ENCODE results near the gene ZBTB17. TPM values are rescaled to one million over a fixed set of nuclear protein-coding genes. Genes with fewer than 3 reads are reported as not detected.
"Not testable (repeated sequence)": the region's sequence is repeated elsewhere in the genome, so short reads cannot be mapped to it uniquely, and the experiment has no call there.

The ZBTB17 gene
- polyA plus RNA-seq, 1 experiment, result 43.3 TPM

DNA sequence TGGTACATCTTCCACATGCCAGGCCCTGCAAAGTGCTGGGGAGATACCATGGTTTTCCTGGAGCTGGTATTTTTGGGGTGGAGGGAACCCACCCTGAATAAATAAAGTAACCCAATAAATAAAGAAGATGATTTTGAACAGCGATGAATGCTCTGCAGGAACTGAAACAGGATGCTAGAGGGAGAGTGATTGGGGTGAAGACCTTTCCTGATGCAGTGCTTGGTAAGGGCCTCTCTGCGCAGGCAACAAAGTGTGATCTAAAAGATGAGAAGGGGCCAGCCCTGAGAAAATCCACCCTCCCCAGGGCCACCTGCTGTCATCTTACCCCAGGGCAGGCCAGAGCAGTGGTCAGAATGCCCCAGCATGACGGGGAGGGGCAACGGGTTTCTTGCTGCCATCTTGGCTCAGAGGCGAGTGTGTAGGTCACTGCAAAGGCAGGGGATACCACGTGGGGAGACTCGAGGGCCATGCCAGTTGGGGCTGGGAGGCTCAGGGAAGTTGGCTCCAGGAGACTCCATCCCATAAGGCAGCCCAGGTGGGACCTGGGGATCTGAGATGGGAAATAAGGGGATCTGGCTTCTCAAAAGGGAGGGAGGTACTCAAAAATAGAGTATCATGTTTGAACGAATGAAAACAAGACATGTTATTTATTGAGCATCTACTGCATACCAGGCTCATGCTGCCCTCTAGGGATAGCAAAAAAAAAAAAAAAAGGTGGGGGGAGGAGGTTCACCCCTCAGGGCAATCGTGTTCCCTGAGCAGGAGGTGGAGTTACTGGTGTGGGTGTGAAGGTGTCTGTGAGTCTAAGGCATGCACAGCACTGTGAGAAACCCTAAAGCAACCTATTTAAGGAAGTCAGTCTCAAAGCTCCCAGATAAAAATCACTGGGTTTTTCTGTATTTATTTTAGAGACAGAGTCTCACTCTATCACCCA, 30.9 kb upstream of the ZBTB17 start:
- POLR2A ChIA-PET, result no interaction called here
- Histone ChIP-seq H3K36me3 (ENCODE audit: control insufficient read depth, insufficient read depth, low read length) (no peaks in the 10 kb centered on the region), H3K27me3 (ENCODE audit: control insufficient read depth, insufficient read depth, low read length) (no peaks in the 10 kb centered on the region), H3K4me3 (ENCODE audit: low read depth, low read length) (no peak overlapping the region)
- no peak for DNase-seq (ENCODE audit: low read depth)
- CTCF ChIA-PET, result interaction anchor here (0.9 to 7.3 kb wide), 19 partner anchors 8 to 215 kb away, joined by 3 to 66 read pairs (median 6); partner anchors contain the start of gene FAM131C
- TF ChIP-seq, protein P1, sequence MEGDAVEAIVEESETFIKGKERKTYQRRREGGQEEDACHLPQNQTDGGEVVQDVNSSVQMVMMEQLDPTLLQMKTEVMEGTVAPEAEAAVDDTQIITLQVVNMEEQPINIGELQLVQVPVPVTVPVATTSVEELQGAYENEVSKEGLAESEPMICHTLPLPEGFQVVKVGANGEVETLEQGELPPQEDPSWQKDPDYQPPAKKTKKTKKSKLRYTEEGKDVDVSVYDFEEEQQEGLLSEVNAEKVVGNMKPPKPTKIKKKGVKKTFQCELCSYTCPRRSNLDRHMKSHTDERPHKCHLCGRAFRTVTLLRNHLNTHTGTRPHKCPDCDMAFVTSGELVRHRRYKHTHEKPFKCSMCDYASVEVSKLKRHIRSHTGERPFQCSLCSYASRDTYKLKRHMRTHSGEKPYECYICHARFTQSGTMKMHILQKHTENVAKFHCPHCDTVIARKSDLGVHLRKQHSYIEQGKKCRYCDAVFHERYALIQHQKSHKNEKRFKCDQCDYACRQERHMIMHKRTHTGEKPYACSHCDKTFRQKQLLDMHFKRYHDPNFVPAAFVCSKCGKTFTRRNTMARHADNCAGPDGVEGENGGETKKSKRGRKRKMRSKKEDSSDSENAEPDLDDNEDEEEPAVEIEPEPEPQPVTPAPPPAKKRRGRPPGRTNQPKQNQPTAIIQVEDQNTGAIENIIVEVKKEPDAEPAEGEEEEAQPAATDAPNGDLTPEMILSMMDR (IDR thresholded peaks at IDR 0.05; ENCODE audit: insufficient read depth, low read depth, low read length), result peak; percentile 35; the same call in 1 of the 2 replicates

DNA sequence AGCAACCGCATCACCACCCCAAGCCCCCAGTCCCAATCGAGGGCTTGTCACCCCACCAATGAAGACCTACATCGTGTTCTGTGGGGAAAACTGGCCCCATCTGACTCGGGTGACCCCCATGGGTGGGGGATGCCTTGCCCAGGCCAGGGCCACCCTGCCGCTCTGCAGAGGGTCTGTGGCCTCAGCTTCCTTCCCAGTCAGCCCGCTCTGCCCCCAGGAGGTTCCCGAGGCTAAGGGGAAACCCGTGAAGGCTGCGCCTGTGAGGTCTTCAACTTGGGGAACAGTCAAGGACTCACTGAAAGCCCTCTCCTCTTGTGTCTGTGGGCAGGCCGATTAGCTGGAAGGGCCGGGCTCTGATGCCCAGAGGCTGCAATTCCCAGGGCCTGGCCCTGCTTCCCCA, 30.1 kb upstream of the ZBTB17 start:
- ChIA-PET POLR2A (no interaction called here), CTCF (interaction anchor here (1.4 to 7.3 kb wide), 3 partner anchors 12 to 214 kb away, joined by 6 to 66 read pairs (median 16); no protein-coding TSS in a partner anchor)
- no peak for DNase-seq (ENCODE audit: low read depth)
- no peak overlapping the region for H3K4me3 ChIP-seq (ENCODE audit: low read depth, low read length)
- TF ChIP-seq, protein P1 (IDR thresholded peaks at IDR 0.05; ENCODE audit: insufficient read depth, low read depth, low read length), result no peak
- no peaks in the 10 kb centered on the region for H3K36me3 ChIP-seq (ENCODE audit: control insufficient read depth, insufficient read depth, low read length)
- H3K27me3 ChIP-seq (ENCODE audit: control insufficient read depth, insufficient read depth, low read length), result no peaks in the 10 kb centered on the region

DNA sequence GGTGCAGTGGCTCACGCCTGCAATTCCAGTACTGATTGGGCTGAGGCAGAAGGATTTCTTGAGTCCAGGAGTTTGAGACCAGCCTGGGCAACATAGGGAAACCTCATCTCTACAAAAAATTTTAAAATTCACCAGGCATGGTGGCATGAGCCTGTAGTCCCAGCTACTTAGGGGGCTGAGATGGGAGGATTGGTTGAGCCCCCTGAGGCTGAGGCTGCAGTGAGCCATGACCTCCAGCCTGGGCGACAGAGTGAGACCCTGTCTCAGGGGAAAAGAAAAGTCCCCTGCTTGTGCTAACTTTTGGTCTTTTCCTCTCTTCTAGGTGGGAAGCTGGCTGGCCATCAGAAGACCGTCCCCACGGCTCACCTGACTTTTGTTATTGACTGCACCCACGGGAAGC, 29.7 kb upstream of the ZBTB17 start:
- DNase-seq (ENCODE audit: low read depth), result no peak
- ChIA-PET CTCF (interaction anchor here (1.4 to 7.3 kb wide), 3 partner anchors 11 to 213 kb away, joined by 6 to 66 read pairs (median 16); no protein-coding TSS in a partner anchor), POLR2A (no interaction called here)
- TF ChIP-seq, protein P1 (IDR thresholded peaks at IDR 0.05; ENCODE audit: insufficient read depth, low read depth, low read length), result no peak
- Histone ChIP-seq H3K27me3 (ENCODE audit: control insufficient read depth, insufficient read depth, low read length) (no peaks in the 10 kb centered on the region), H3K4me3 (ENCODE audit: low read depth, low read length) (no peak overlapping the region), H3K36me3 (ENCODE audit: control insufficient read depth, insufficient read depth, low read length) (no peaks in the 10 kb centered on the region)

DNA sequence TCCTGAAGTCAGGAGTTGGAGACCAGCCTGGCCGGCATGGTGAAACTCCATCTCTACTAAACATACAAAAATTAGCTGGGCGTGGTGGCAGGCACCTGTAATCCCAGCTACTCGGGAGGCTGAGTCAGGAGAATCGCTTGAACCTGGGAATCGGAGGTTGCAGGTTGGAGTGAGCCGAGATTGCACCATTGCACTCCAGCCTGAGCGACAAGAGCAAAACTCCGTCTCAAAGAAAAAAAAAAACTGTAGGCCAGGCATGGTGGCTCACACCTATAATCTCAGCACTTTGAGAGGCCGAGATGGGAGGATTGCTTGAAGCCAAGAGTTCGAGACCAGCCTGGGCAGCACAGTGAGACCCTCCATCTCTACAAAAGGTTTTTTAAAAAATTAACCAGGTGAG, 25.4 kb upstream of the ZBTB17 start:
- CTCF ChIA-PET, result interaction anchor here (1.6 kb wide), 1 partner anchor 210 kb away, joined by 7 read pairs; no protein-coding TSS in a partner anchor

DNA sequence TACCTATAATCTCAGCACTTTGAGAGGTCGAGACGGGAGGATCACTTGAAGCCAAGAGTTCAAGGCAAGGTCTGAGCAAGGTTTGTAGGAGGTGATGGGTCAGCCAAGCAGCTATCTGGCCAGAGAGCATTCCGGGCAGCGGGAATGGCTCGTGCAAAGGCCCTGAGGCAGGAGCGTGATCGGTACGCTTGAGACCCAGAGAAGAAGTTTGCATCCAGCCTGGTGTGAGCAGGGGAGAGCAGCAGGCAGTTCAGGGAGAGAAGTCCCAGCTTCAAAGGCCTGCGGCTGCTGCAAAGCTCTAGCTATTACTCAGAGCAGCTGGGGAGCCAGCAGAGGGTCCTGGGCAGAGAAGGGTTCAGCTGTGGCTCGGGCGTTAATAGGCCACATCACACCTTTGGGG, 23.0 kb upstream of the ZBTB17 start:
- Histone ChIP-seq H3K27me3 (ENCODE audit: control insufficient read depth, insufficient read depth, low read length) (peaks cover 3% of the 10 kb centered on the region), H3K36me3 (ENCODE audit: control insufficient read depth, insufficient read depth, low read length) (no peaks in the 10 kb centered on the region), H3K4me3 (ENCODE audit: low read depth, low read length) (no peak overlapping the region)
- ChIA-PET CTCF (interaction anchor here (1.3 to 3.4 kb wide), 4 partner anchors 10 to 210 kb away, joined by 3 to 15 read pairs (median 13); no protein-coding TSS in a partner anchor), POLR2A (no interaction called here)
- no peak for DNase-seq (ENCODE audit: low read depth)
- TF ChIP-seq, protein P1 (IDR thresholded peaks at IDR 0.05; ENCODE audit: insufficient read depth, low read depth, low read length), result no peak

More for the DNA sequence above, 25.4 kb upstream of the ZBTB17 start:
- H3K4me3 ChIP-seq (ENCODE audit: low read depth, low read length); POLR2A ChIA-PET; H3K36me3 ChIP-seq (ENCODE audit: control insufficient read depth, insufficient read depth, low read length); DNase-seq (ENCODE audit: low read depth); H3K27me3 ChIP-seq (ENCODE audit: control insufficient read depth, insufficient read depth, low read length): not testable (repeated sequence)
